Measurements from ENCODE around the gene MRTFA. TPM values are rescaled to one million over a fixed set of nuclear protein-coding genes. Genes with fewer than 3 reads are reported as not detected.

The MRTFA gene
- total RNA-seq, 4 donors from 2014 or later, result 16.5 to 57.8 (median 48.9) TPM

- no peak for TF ChIP-seq CTCF (IDR thresholded peaks at IDR 0.05; ENCODE audit: low read depth)
Measured at GRCh38 chr22:40607506-40607905, 29.0 kb downstream of the MRTFA start.

DNA sequence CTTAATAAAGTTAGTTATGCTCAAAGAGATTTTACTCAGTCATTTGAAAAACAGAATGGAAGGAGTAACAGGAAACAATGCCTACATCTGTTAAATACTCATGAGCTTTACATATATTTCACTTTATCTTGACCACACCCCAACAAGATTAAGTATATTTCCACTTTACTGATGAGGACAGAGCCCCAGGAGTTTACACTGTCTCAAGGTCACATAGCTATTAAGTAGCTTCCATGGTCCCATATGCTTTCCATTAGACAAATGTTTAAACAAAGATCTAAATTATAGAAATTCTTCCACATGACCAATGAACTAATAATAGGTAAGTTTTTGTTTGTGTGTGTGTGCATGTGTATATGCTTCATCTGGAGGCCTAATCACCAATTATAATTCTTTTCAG, 30.2 kb downstream of the MRTFA start:
- TF ChIP-seq CTCF (IDR thresholded peaks at IDR 0.05; ENCODE audit: low read depth), result no peak

- TF ChIP-seq CTCF (IDR thresholded peaks at IDR 0.05; ENCODE audit: low read depth), result no peak
Measured at GRCh38 chr22:40605761-40606160, 30.8 kb downstream of the MRTFA start.

- TF ChIP-seq CTCF (IDR thresholded peaks at IDR 0.05; ENCODE audit: low read depth), result no peak
Measured at GRCh38 chr22:40603088-40603605, 33.4 kb downstream of the MRTFA start.

DNA sequence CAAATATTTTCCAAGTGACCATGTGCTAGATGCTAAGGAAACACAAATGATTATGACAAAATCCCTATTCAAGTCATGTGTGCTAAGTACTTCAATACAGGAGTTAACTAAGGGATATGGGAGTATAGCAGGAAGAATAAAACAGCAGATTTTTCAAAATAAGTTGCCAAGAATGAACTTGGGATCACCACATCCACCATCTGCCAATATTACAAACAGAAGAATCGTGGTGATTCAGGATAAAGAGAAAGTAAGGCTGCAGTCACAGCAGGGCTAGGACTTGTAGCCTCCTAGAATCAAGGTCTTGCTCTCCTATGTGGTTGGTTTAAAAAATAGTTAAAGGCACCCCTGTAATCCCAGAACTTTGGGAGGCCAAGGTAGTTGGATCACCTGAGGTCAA, 34.3 kb downstream of the MRTFA start:
- no peak for TF ChIP-seq CTCF (IDR thresholded peaks at IDR 0.05; ENCODE audit: low read depth)

GRCh38 chr22:40599731-40600130, 36.8 kb downstream of the MRTFA start:
- TF ChIP-seq CTCF (IDR thresholded peaks at IDR 0.05; ENCODE audit: low read depth), result no peak

DNA sequence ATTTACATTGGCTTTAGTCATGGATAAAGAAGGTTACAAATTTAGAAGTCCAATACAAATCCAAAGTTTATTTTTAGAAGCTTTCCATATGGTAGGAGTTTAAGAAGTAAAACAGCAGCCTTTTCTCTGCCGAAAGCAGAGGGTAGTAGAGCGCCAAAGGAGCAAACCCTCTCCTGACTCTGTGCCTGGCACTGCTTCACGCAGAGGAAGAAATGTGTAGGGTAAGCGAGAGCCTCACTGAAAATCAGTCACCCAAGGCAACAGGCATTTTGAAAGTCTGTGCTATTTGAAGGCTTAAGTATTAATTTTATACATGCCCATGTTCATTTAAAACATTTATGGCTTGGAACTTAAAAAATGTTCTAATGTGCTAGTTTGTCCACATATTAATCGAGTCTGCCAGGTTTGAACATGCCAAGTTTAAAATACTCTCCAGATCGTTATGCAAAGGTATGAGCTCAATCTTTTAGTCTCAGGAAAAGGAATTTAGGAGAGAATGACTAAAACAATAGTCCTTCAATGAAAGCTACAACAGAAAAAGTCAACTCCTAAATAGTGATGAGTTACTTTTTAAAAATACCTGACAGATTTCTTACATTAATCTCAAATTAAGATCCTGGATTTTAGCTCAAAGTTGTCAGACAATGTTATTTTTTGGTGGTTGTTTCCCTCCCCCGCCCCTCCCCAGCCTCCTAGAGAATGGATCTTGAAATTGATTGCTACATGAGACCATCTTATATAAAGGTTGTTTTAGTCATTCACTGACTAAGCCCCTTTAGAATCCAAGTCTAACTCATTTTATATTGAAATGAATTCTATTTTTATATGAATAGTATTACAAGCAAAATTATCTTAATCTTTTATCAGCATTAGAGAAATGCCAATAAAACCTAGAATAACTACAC, 38.7 kb downstream of the MRTFA start:
- TF ChIP-seq CTCF (IDR thresholded peaks at IDR 0.05; ENCODE audit: low read depth), result no peak

Measured in subcutaneous adipose tissue (tissue), 4 donors.